ENCODE data around the gene CRYL1. TPM values are rescaled to one million over a fixed set of nuclear protein-coding genes. Genes with fewer than 3 reads are reported as not detected.

The CRYL1 gene
- total RNA-seq, 2 donors from 2014 or later = 64.6 to 144 TPM

- intact Hi-C loops (cut with DNase I) = no loop called here
- Histone ChIP-seq H3K27ac (no peak overlapping the region), H3K4me3 (no peak overlapping the region), H3K27me3 (no peaks in the 10 kb centered on the region), H3K4me1 (no peaks in the 10 kb centered on the region), H3K9me3 (no peaks in the 10 kb centered on the region), H3K9ac (ENCODE audit: low read depth in 2 of 2, low read length in 2 of 2) (no peak overlapping the region), H3K36me3 (no peaks in the 10 kb centered on the region)
- no peak for TF ChIP-seq CTCF (IDR thresholded peaks at IDR 0.05)
- peak; percentile 76 for DNase-seq
Observed at GRCh38 chr13:20442798-20443381, 82.8 kb downstream of the CRYL1 start.

- TF ChIP-seq CTCF (IDR thresholded peaks at IDR 0.05) = no peak
- H3K27ac ChIP-seq = no peak overlapping the region
- intact Hi-C loops (cut with DNase I) = no loop called here
- no peak overlapping the region for H3K9ac ChIP-seq (ENCODE audit: low read depth in 2 of 2, low read length in 2 of 2)
- H3K4me3 ChIP-seq = no peak overlapping the region
- H3K27me3 ChIP-seq = no peaks in the 10 kb centered on the region
- no peak for DNase-seq
- no peaks in the 10 kb centered on the region for H3K4me1 ChIP-seq
- no peaks in the 10 kb centered on the region for H3K9me3 ChIP-seq
- no peaks in the 10 kb centered on the region for H3K36me3 ChIP-seq
Observed at GRCh38 chr13:20442375-20442774, 83.3 kb downstream of the CRYL1 start.

- H3K4me1 ChIP-seq = no peaks in the 10 kb centered on the region
- H3K36me3 ChIP-seq = no peaks in the 10 kb centered on the region
- TF ChIP-seq CTCF (IDR thresholded peaks at IDR 0.05) = no peak
- no peak for DNase-seq
- no peak overlapping the region for H3K4me3 ChIP-seq
- H3K27ac ChIP-seq = no peak overlapping the region
- no peaks in the 10 kb centered on the region for H3K9me3 ChIP-seq
- H3K9ac ChIP-seq (ENCODE audit: low read depth in 2 of 2, low read length in 2 of 2) = no peak overlapping the region
- intact Hi-C loops (cut with DNase I) = no loop called here
- H3K27me3 ChIP-seq = no peaks in the 10 kb centered on the region
Observed at GRCh38 chr13:20441879-20442278, 83.8 kb downstream of the CRYL1 start.

GRCh38 chr13:20441056-20441455 lies 84.6 kb downstream of the CRYL1 start:
- H3K27me3 ChIP-seq = no peaks in the 10 kb centered on the region
- H3K9ac ChIP-seq (ENCODE audit: low read depth in 2 of 2, low read length in 2 of 2) = no peak overlapping the region
- DNase-seq = no peak
- no peaks in the 10 kb centered on the region for H3K36me3 ChIP-seq
- intact Hi-C loops (cut with DNase I) = no loop called here
- H3K4me1 ChIP-seq = no peaks in the 10 kb centered on the region
- no peaks in the 10 kb centered on the region for H3K9me3 ChIP-seq
- TF ChIP-seq CTCF (IDR thresholded peaks at IDR 0.05) = no peak
- H3K4me3 ChIP-seq = no peak overlapping the region
- H3K27ac ChIP-seq = no peak overlapping the region

- Histone ChIP-seq H3K4me1 (no peaks in the 10 kb centered on the region), H3K36me3 (no peaks in the 10 kb centered on the region), H3K27me3 (no peaks in the 10 kb centered on the region), H3K4me3 (no peak overlapping the region), H3K9me3 (no peaks in the 10 kb centered on the region), H3K9ac (ENCODE audit: low read depth in 2 of 2, low read length in 2 of 2) (no peak overlapping the region), H3K27ac (no peak overlapping the region)
- TF ChIP-seq CTCF (IDR thresholded peaks at IDR 0.05) = no peak
- DNase-seq = no peak
- intact Hi-C loops (cut with DNase I) = no loop called here
Observed at GRCh38 chr13:20439261-20439660, 86.4 kb downstream of the CRYL1 start.

All from colonic mucosa (tissue), 4 donors.